Measurements from ENCODE around the gene FOXJ3. TPM values are rescaled to one million over a fixed set of nuclear protein-coding genes. Genes with fewer than 3 reads are reported as not detected.

The FOXJ3 gene
- total RNA-seq, 1 experiment from 2014 or later: 55.3 TPM

DNA sequence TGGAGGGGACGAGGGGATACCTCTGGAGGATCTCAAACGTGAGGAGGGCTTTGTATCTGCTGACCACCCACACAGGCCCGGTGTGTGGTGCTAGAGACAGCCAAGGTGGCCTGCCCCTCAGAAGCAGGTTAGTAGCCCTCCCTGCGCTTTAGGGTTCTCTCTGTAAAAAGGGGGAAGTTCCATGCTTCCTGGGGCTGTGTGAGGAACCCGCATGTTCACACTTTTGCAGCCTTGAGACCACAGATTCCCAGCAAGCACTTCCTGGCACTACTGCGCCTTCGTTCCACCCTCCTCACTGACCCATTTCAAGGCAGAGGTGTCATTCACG, 189.7 kb downstream of the FOXJ3 start:
- POLR2A ChIA-PET: no interaction called here
- Histone ChIP-seq H3K9me3 (ENCODE audit: control insufficient read depth, insufficient read depth, low read depth, low read length) (no peaks in the 10 kb centered on the region), H3K4me1 (ENCODE audit: control insufficient read depth, insufficient read depth, low read length) (no peaks in the 10 kb centered on the region), H3K27ac (ENCODE audit: low read length) (no peak overlapping the region), H3K4me3 (ENCODE audit: low read depth in 2 of 2, low read length in 2 of 2) (no peak overlapping the region), H3K36me3 (ENCODE audit: control insufficient read depth, insufficient read depth, low read length) (no peaks in the 10 kb centered on the region), H3K27me3 (ENCODE audit: control insufficient read depth, insufficient read depth, low read length) (no peaks in the 10 kb centered on the region; the same call in 1 of the 2 replicates)
- TF ChIP-seq SIN3A (IDR thresholded peaks at IDR 0.05; ENCODE audit: borderline replicate concordance, insufficient read depth, low read depth, low read length): no peak
- no peak for TF ChIP-seq TCF7L2 (IDR thresholded peaks at IDR 0.05; ENCODE audit: low read depth, low read length)
- TF ChIP-seq, protein P1, sequence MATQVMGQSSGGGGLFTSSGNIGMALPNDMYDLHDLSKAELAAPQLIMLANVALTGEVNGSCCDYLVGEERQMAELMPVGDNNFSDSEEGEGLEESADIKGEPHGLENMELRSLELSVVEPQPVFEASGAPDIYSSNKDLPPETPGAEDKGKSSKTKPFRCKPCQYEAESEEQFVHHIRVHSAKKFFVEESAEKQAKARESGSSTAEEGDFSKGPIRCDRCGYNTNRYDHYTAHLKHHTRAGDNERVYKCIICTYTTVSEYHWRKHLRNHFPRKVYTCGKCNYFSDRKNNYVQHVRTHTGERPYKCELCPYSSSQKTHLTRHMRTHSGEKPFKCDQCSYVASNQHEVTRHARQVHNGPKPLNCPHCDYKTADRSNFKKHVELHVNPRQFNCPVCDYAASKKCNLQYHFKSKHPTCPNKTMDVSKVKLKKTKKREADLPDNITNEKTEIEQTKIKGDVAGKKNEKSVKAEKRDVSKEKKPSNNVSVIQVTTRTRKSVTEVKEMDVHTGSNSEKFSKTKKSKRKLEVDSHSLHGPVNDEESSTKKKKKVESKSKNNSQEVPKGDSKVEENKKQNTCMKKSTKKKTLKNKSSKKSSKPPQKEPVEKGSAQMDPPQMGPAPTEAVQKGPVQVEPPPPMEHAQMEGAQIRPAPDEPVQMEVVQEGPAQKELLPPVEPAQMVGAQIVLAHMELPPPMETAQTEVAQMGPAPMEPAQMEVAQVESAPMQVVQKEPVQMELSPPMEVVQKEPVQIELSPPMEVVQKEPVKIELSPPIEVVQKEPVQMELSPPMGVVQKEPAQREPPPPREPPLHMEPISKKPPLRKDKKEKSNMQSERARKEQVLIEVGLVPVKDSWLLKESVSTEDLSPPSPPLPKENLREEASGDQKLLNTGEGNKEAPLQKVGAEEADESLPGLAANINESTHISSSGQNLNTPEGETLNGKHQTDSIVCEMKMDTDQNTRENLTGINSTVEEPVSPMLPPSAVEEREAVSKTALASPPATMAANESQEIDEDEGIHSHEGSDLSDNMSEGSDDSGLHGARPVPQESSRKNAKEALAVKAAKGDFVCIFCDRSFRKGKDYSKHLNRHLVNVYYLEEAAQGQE (IDR thresholded peaks at IDR 0.05; ENCODE audit: insufficient read depth in 1 of 2, low read depth in 2 of 2, low read length in 1 of 2): no peak
- TF ChIP-seq, protein P2, sequence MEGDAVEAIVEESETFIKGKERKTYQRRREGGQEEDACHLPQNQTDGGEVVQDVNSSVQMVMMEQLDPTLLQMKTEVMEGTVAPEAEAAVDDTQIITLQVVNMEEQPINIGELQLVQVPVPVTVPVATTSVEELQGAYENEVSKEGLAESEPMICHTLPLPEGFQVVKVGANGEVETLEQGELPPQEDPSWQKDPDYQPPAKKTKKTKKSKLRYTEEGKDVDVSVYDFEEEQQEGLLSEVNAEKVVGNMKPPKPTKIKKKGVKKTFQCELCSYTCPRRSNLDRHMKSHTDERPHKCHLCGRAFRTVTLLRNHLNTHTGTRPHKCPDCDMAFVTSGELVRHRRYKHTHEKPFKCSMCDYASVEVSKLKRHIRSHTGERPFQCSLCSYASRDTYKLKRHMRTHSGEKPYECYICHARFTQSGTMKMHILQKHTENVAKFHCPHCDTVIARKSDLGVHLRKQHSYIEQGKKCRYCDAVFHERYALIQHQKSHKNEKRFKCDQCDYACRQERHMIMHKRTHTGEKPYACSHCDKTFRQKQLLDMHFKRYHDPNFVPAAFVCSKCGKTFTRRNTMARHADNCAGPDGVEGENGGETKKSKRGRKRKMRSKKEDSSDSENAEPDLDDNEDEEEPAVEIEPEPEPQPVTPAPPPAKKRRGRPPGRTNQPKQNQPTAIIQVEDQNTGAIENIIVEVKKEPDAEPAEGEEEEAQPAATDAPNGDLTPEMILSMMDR (IDR thresholded peaks at IDR 0.05): no peak
- no peak for TF ChIP-seq POLR2AphosphoS5 (IDR thresholded peaks at IDR 0.05; ENCODE audit: low read depth, low read length)
- intact Hi-C loops (cut with micrococcal nuclease; ENCODE audit: unreplicated experiment): no loop called here
- no peak for ATAC-seq
- CTCF ChIA-PET: no interaction called here
- in situ Hi-C loops (cut with HindIII; ENCODE audit: low pct_unique_long_range_greater_than_20kb, low sequenced_read_pairs): no loop called here
- BruUV-seq (replicated peaks): no TSS peak
- no peak for DNase-seq (ENCODE audit: low read depth, low spot score)

DNA sequence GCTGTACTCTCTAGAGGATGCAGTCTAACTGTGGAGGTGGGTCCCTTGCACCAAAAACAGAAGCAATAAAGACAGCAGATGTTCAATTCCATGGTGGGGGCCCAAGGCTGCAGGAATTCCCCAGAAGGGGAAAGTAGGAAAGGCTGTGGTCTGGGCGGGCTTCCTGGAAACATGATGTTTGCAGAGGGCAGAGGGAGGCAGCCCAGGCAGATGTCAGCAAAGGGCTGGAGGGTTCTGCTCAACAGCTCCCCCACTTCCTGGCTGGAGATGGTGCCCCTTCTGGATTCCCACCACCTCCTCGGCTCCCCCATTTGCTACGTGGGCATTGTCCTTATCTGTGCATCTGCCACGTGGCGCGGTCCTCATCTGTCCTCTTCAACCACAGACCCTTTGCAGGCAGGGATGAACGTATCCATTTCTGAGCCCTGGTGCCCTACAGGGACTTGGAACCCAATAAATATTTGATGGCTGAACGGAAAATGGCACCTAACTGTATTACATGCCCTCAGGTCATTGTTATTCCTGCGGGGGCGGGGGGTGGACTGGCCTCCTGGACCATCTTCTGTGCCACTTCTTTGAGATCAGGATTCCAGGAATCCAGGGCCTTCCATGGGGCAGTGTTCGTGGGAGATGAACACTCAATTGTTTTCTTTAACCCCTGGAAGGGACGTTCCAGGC, 190.2 kb downstream of the FOXJ3 start:
- in situ Hi-C loops (cut with HindIII; ENCODE audit: low pct_unique_long_range_greater_than_20kb, low sequenced_read_pairs): no loop called here
- intact Hi-C loops (cut with micrococcal nuclease; ENCODE audit: unreplicated experiment): no loop called here
- Histone ChIP-seq H3K36me3 (ENCODE audit: control insufficient read depth, insufficient read depth, low read length) (no peaks in the 10 kb centered on the region), H3K9me3 (ENCODE audit: control insufficient read depth, insufficient read depth, low read depth, low read length) (no peaks in the 10 kb centered on the region), H3K27me3 (ENCODE audit: control insufficient read depth, insufficient read depth, low read length) (no peaks in the 10 kb centered on the region; the same call in 1 of the 2 replicates), H3K4me3 (ENCODE audit: low read depth in 2 of 2, low read length in 2 of 2) (no peak overlapping the region), H3K27ac (ENCODE audit: low read length) (no peak overlapping the region), H3K4me1 (ENCODE audit: control insufficient read depth, insufficient read depth, low read length) (no peaks in the 10 kb centered on the region)
- CTCF ChIA-PET: no interaction called here
- TF ChIP-seq POLR2AphosphoS5 (IDR thresholded peaks at IDR 0.05; ENCODE audit: low read depth, low read length) (no peak), SIN3A (IDR thresholded peaks at IDR 0.05; ENCODE audit: borderline replicate concordance, insufficient read depth, low read depth, low read length) (no peak), TCF7L2 (IDR thresholded peaks at IDR 0.05; ENCODE audit: low read depth, low read length) (no peak)
- TF ChIP-seq, protein P2 (IDR thresholded peaks at IDR 0.05): no peak
- TF ChIP-seq, protein P1 (IDR thresholded peaks at IDR 0.05; ENCODE audit: insufficient read depth in 1 of 2, low read depth in 2 of 2, low read length in 1 of 2): no peak
- POLR2A ChIA-PET: no interaction called here
- DNase-seq (ENCODE audit: low read depth, low spot score): no peak
- BruUV-seq (replicated peaks): no TSS peak
- no peak for ATAC-seq
